Epithelial cell of prostate (primary cell): Measurements from ENCODE around the gene RPS2.

ENCODE experiments used
- DNase-seq: peaks from one replicate; pipeline ENCODE4 v3.0.0-alpha.2; 2011; ENCODE audit warnings: low read depth, low spot score
- H3K27ac ChIP-seq: fragments of 450-650 bp; 2 replicates; pipeline ENCODE4 v1.5.1; 2017; ENCODE audit warnings: mild to moderate bottlenecking

RPS2 gene

DNA sequence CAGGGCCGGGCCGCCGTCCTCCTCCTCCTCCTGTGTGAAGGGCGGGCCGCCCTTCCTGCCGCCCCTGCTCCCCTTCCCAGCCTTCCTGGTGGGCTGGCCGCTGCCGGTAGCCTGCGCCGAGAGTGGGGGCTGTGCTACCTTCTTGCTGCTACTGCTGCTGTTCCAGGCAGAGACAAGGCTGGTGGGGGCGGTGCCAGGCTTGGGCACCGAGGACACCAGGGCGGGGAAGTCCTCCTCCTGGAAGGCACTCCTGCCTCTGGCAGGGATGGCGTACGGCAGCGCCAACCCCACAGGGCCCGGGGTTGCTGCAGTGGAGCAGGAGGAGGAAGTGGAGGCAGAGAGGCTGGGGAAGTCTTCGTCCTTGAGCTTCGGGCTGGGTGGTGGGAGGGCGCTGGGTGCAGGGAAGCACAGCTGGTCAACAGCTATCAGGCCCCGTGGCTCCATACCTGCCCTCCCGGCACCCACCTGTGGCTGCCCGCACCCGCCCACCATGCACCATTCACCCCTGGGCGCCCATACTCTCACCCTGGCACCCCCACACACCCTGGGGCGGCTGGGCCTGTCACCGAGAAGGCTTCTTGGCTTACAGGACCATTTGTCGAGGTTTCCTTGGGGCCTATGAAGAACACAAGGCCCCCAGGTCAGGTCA, 35.4 kb upstream of the RPS2 start:
- H3K27ac ChIP-seq: no peak overlapping the region
- no peak for DNase-seq

GRCh38 chr16:1998852-1999801, 34.5 kb upstream of the RPS2 start:
- H3K27ac ChIP-seq: no peak overlapping the region
- no peak for DNase-seq

DNA sequence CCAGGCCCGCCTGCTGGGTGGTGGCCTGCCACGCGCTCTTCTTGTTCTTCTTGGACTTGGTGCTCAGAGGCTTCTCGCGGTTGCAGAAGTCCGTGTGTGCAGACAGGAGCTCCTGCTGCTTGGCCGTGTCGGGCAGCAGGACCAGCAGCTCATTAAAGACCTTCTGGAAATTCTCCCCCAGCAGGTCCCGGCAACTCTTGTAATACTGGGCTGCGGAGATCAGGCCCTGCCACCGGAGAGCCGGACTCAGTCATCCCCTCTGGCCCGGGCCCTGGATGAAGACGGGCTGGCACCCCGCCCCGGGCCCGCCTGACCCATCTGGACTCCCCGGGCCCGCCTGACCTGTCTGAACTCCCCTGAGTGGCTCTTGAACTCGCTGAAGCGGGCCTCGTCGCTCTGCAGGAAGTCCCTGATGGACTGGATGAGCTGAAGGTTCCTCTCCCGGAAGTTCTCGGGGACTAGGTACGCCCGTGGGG, 33.8 kb upstream of the RPS2 start:
- DNase-seq: no peak
- H3K27ac ChIP-seq: no peak overlapping the region

DNA sequence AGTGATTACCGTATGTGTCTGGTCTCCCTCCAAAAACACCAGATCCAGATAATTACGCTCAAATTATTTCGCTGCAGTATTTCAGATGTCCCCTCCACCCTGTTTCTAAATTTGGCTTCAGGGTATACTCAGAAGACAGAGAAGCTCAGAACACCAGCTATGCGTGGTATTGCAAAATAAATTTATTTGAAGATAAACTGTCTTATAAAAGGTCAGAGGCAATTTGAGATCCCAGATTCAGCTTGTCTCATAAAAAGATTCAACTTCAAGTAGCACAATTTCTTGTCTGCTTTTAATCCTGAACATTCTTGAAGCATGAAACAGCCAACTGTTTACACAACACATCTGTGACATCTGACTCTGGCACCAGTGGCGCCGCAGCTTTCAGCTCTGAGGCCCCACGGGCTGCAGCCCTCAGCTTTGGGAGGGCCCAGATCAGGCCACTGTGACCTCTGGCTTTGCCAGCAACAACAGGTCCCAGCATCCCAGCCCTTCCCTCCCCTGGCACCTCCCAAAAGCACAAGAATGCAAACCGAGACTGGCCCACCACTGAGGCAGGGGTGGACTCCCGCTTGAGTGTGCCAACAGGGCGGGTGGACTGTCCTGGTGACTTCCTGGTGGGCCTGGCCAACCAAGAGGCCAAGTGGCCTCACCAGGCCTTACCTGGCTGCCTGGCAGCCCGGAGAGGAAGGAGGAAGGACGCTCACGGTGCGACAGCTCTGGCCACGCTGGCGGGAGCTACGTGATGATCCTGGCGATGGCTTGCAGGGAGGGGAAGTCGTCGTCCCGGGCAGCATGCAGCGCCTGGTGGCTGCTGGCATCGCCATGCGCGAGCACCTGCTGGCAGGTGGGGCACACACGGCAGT, 33.1 kb upstream of the RPS2 start:
- H3K27ac ChIP-seq: no peak overlapping the region
- no peak for DNase-seq

GRCh38 chr16:1993731-1994131, 29.1 kb upstream of the RPS2 start:
- peak overlapping the region; percentile 85 for H3K27ac ChIP-seq
- DNase-seq: peak; percentile 43

DNA sequence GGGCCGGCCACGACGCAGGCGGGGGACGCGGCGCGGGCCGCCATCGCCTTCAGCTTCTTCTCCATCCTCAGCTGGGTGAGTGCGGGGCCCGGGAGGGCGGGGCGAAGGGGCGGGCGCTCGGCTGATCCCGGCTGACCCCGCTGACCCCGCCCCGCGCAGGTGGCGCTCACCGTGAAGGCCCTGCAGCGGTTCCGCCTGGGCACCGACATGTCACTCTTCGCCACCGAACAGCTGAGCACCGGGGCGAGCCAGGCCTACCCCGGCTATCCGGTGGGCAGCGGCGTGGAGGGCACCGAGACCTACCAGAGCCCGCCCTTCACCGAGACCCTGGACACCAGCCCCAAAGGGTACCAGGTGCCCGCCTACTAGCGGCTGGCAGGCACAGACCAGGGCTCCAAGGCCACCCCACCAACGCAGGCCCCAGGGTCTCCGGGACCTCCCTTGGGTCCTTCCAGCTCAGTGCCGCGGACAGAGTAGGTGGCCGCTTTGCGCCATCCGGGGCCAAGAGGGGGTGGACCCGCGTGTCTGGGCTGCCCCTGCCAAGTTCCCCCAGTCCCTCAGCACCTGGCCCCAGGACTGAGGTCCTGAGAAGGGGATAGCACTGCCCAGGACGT, 28.2 kb upstream of the RPS2 start:
- no peak for DNase-seq
- H3K27ac ChIP-seq: peak overlapping the region; percentile 85

DNA sequence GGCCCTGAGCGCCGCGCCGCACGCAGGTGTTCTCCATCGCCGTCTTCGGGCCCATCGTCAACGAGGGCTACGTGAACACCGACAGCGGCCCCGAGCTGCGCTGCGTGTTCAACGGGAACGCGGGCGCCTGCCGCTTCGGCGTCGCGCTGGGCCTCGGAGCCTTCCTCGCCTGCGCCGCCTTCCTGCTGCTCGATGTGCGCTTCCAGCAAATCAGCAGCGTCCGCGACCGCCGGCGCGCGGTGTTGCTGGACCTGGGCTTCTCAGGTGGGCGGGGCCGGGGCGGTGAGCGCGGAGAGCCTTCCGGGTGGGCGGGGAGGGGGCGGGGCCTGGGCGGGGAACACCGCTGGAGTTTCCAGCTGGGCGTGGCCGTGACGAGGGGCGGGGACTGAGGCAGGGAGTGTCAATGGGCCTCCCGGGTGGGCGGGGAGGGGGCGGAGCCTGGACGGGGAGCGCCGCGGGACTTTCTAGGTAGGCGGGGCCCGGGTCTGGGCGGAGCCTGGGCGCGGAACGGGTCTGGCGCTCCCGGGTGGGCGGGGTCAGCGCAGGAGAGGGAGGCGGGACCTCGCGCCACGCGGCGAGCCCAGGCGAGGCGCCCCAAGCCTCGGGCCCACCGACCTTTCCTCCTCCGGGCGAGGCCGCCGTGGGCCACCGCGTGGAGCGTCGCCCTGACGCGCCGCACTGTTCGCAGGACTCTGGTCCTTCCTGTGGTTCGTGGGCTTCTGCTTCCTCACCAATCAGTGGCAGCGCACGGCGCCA, 27.5 kb upstream of the RPS2 start:
- peak; percentile 27 for DNase-seq
- no peak overlapping the region for H3K27ac ChIP-seq

DNA sequence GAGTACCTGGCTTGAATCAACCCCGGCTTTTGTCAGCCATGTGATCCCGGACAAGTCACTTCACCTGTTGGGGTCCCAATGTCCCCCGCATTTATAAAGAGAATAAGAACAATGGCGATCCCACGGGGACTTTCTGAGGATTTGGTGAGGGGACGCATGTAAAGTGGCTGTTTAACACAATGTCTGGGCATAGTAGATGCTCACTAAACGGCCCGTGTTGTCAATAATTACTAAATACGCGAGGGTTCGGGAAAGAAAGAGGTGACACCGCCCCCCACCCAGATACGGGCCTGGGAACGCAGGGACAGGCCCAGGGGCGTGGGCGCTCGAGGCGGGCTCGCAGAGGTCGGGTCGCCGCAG, 26.9 kb upstream of the RPS2 start:
- no peak for DNase-seq
- H3K27ac ChIP-seq: no peak overlapping the region

DNA sequence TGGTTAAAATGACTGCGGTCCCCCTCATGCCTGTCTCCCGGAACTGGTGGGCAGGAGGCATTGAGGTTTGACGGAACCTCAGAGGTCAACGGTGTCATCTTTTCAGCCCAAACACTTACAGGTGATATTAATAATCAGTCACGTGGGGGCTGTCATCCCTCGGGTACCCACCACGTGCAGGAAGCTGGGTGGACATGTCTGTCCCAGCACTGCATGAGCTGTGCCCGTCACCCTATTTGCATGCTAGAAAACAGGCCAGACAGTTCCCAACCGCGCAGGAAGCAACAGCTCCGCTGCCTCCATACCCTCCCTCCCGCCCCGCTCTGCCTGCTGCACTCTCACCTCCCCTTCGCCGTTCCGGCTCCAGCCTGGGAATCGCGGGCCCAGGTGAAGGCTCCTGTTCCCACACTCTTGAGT, 26.5 kb upstream of the RPS2 start:
- no peak for DNase-seq
- H3K27ac ChIP-seq: no peak overlapping the region

DNA sequence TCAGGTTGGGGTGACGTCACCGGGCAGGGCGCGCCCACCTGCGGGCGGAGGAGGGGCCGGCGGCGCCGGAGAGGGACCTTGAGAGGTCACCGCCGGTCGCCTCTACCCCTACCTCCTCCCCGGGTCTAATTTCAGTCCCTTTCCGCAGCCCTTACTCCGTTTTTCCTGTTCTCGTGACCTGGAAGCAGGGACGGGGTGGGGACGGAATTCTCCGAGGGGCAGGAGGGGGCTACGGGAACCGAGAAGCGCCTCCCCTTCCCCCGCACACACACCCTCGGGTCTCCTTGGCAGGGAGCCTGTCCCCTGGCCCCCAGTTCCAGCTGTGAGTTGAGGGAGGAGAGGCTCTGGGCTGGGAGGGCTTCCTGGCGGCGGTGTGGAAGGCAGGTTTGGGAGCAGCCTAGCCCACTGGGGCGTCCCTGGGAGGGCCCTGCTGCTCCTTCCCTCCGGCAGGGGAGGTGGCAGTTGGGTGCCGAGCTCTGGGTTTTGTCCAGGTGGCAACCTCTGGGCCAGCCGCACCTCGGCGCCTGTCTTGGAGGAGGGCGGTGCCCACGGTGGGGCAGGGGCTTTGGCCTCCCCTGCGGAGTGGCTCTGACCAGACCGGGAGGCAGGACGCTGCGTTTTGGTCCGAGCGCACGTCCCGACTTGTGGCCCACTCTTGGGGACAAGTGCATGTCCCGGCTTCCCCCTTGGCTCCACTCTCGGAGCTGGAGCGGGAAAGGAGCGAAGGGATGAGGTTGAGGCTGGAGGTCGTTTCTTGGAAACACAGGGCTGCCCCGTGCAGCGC, 25.9 kb upstream of the RPS2 start:
- no peak for DNase-seq
- no peak overlapping the region for H3K27ac ChIP-seq

- H3K27ac ChIP-seq: no peak overlapping the region
- DNase-seq: no peak
Measured at GRCh38 chr16:1990101-1990350, 25.4 kb upstream of the RPS2 start.

DNA sequence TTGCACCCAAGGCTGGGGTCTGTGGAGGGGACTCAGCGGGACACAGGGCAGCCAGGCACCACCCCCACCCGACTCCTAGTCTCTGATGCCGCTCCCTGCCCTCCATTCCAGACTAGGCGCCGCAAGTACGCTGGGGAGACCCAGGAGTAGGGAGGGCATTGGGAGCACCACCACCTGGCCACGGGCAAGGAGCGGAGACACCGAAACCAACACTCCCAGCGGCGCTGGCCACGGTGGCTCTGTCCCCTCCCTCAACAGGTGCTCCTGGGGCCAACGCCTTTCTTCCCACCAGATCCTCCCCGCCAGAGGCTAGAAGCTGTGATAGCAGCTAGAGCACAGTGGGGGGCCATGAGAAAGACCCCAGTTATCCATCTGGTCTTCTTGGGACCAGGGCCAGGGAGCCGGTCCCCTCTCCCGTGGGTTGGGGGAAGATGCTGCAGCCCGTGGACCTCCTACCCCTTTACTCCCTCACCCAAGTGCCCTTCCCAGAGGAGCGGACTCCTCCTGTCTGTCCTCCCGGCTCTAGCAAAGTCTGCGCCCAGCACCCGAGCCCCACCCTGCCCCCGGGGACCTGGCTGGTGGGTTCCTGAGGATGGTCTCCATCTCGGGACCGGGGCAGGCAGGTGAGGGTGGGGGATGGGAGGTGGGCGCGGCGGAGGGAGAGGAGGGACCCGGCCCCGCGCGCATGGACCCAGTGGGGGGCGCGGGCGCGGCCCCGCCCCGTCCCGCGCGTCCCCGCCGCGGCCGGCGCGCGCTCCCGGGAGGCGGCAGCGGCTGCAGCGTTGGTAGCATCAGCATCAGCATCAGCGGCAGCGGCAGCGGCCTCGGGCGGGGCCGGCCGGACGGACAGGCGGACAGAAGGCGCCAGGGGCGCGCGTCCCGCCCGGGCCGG, 24.8 kb upstream of the RPS2 start, which contains the start of gene SYNGR3:
SYNGR3 (plus strand) TSS at position 762 of the 892 bp plus-strand sequence. CDS start 133 bp downstream, outside the sequence.
- no peak within 1 kb of the TSS for H3K27ac ChIP-seq
- no peak for DNase-seq

- no peak for DNase-seq
- no peak overlapping the region for H3K27ac ChIP-seq
Measured at GRCh38 chr16:1987198-1987597, 22.6 kb upstream of the RPS2 start.

- H3K27ac ChIP-seq: no peak overlapping the region
- no peak for DNase-seq
Measured at GRCh38 chr16:1985466-1986150, 21.0 kb upstream of the RPS2 start.

DNA sequence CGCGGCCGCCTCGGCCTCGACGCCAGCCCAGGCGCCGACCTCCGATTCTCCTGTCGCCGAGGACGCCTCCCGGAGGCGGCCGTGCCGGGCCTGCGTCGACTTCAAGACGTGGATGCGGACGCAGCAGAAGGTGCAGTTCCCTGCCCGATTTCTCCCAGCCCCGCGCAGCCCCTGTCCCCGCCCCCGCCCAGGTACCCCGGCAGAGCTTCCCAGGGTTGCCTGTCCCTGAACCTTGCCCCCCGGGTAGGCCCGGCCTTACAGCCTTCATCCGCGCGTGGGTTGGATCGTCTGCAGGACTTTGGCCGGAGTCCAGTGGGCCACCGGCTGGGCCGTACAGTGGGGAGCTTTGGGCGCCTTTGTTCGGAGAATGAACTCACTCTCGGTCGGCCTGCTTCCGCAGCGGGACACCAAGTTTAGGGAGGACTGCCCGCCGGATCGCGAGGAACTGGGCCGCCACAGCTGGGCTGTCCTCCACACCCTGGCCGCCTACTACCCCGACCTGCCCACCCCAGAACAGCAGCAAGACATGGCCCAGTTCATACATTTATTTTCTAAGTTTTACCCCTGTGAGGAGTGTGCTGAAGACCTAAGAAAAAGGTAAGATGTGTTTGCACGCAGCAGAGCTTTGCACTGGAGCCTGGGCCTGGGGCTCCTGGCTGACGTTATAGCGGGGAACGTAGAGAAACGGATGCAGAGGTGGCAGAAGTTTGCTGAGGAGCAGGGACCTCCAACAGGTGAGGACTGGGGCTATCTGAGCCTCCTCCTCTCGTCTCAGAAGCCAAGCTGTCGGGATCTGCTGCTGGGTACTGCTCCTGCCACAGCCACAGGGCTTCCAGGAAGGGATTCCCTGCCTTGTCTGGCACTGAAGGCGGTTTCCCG, 20.0 kb upstream of the RPS2 start:
- DNase-seq: no peak
- peak overlapping the region; percentile 31 for H3K27ac ChIP-seq

DNA sequence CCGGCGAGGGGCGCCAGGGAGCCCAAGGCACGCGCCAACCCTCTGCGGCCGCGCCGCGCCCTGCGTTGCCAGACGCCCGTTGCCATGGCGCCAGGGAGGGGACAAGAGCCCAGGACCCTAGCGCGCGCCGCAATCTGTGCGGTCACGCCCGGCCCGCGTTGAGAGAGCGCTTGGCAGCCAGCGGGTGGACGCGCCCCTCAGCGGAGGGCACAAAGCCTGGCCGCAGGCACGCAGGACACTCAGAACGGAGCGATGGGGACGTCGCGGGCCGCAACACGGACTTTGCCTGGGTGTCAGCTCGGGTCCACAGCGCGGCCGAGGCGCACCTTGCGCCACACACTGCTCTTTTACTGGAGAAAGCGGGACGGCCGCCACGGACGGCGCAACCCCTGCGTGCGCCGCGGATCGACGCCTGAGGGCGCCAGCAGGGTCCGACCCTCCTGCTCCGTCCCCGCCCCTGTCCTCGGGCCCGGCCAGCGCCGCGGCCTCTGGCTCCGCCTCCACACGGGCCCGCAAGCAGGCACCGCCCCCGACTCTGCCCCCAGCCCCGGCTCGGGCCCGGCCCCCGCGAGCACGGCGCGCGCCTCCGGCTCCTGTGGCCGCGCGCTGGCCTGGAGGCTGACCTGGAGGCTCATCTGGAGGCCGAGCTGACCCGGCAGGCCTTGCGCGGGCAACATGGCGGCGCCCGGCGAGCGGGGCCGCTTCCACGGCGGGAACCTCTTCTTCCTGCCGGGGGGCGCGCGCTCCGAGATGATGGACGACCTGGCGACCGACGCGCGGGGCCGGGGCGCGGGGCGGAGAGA, 19.1 kb upstream of the RPS2 start, which contains the start of gene GFER:
GFER (plus strand) TSS at position 650 of the 803 bp plus-strand sequence; CDS start at position 676, 26 bp downstream.
- peak within 1 kb of the TSS; percentile 31 for H3K27ac ChIP-seq
- peak; percentile 12 for DNase-seq
